H1 (cell line): ENCODE results near the gene UBE2D3. TPM values are rescaled to one million over a fixed set of nuclear protein-coding genes. Genes with fewer than 3 reads are reported as not detected.

Experiments used
- CTCF ChIA-PET: fragments of 300-600 bp; sonication (Branson Sonifier 250); formaldehyde crosslinking; loops from one replicate; lab custom pipeline; 2021; ENCODE audit not compliant: partially characterized antibody; lab: Charles Lee
- POLR2A ChIA-PET: fragments of 300-600 bp; sonication (Branson Sonifier 250); formaldehyde crosslinking; loops from one replicate; lab custom pipeline; 2021; ENCODE audit warnings: inconsistent platforms; ENCODE audit not compliant: partially characterized antibody; lab: Charles Lee
- DNase-seq, 2 experiments: peaks; one replicate each; pipeline versions ENCODE4 v3.0.0 to v3.0.0-alpha.2; 2010 to 2022; ENCODE audit warnings: low spot score in 2 of 2, low read depth in 1 of 2, mixed read lengths in 1 of 2
- FAIRE-seq: peaks from 2 replicates; lab custom pipeline; 2011; peaks lifted over from hg19 to GRCh38; lab: Jason Lieb, UNC
- H2AFZ ChIP-seq: 2 replicates; pipeline ENCODE4 v1.8.1; 2012; ENCODE audit warnings: low read length, inconsistent platforms
- H2AK5ac ChIP-seq: 2 replicates; pipeline ENCODE4 v1.6.1; 2013; ENCODE audit warnings: low read depth, low read length
- H2BK120ac ChIP-seq: replicated peaks from 2 replicates; pipeline ENCODE3; 2013; ENCODE audit warnings: low read depth, low read length, inconsistent platforms
- H2BK12ac ChIP-seq: 2 replicates; pipeline ENCODE4 v1.6.1; 2013; ENCODE audit warnings: low read depth, low read length
- H2BK15ac ChIP-seq: 2 replicates; pipeline ENCODE4 v1.6.1; 2013; ENCODE audit warnings: low read length
- H2BK20ac ChIP-seq: 2 replicates; pipeline ENCODE4 v1.6.1; 2013; ENCODE audit warnings: low read length
- H2BK5ac ChIP-seq: 2 replicates; pipeline ENCODE4 v1.6.1; 2013; ENCODE audit warnings: low read depth, low read length
- H3K14ac ChIP-seq: 2 replicates; pipeline ENCODE4 v1.6.1; 2013; ENCODE audit warnings: inconsistent platforms; ENCODE audit not compliant: insufficient read length
- H3K18ac ChIP-seq: 2 replicates; pipeline ENCODE4 v1.6.1; 2013; ENCODE audit warnings: low read length; ENCODE audit errors: extremely low read depth
- H3K23ac ChIP-seq: 2 replicates; pipeline ENCODE4 v1.6.1; 2013; ENCODE audit warnings: inconsistent platforms; ENCODE audit not compliant: insufficient read length
- H3K23me2 ChIP-seq: 2 replicates; pipeline ENCODE4 v1.6.1; 2013; ENCODE audit warnings: low read depth, low read length
- H3K27ac ChIP-seq: 2 replicates; pipeline ENCODE4 v1.6.1; 2011; ENCODE audit warnings: low read depth, low read length, inconsistent platforms
- H3K27me3 ChIP-seq, 4 experiments: replicated peaks in 1 of 4; 1 replicate in 1 of 4; 2 replicates in 3 of 4; pipeline versions ENCODE4 v1.6.1 to v1.8.1; 2011 to 2013; ENCODE audit warnings: low read length in 3 of 4, mild to moderate bottlenecking in 3 of 4, inconsistent platforms in 2 of 4, mixed read lengths in 2 of 4, moderate library complexity in 1 of 4; ENCODE audit not compliant: control insufficient read depth in 3 of 4, insufficient read depth in 3 of 4; ENCODE audit errors: extremely low read depth in 1 of 4
- H3K36me3 ChIP-seq, 4 experiments: 2 replicates each; pipeline versions ENCODE4 v1.6.1 to v1.8.1; 2011 to 2013; ENCODE audit warnings: mild to moderate bottlenecking in 4 of 4, low read length in 3 of 4, moderate library complexity in 2 of 4, control low read depth in 1 of 4, inconsistent platforms in 1 of 4; ENCODE audit not compliant: insufficient read depth in 4 of 4, control insufficient read depth in 2 of 4
- H3K4ac ChIP-seq: replicated peaks from 2 replicates; pipeline ENCODE3; 2013; ENCODE audit warnings: low read length, low read depth, mixed read lengths, inconsistent platforms; ENCODE audit not compliant: insufficient read length
- H3K4me1 ChIP-seq, 4 experiments: replicated peaks in 1 of 4; 1 replicate in 1 of 4; 2 replicates in 3 of 4; pipeline versions ENCODE4 v1.6.1 to v1.8.1; 2011 to 2013; ENCODE audit warnings: low read length in 3 of 4, inconsistent platforms in 2 of 4, mixed read lengths in 1 of 4; ENCODE audit not compliant: insufficient read depth in 4 of 4, control insufficient read depth in 3 of 4
- H3K4me2 ChIP-seq, 2 experiments: 2 replicates each; pipeline versions ENCODE4 v1.6.1 to v1.8.1; 2011 to 2013; ENCODE audit warnings: low read depth in 2 of 2, low read length in 2 of 2, control low read depth in 1 of 2, inconsistent platforms in 1 of 2, mild to moderate bottlenecking in 1 of 2; ENCODE audit not compliant: insufficient read depth in 1 of 2
- H3K4me3 ChIP-seq, 4 experiments: fragments of 200-600, 300-600 bp in 1 of 4; sonication (generic), shearing (Covaris generic), sonication (Bioruptor Twin) in 1 of 4; 2 replicates each; pipeline versions ENCODE4 v1.5.1 to v1.8.1; 2011 to 2016; ENCODE audit warnings: low read length in 4 of 4, low read depth in 3 of 4, control low read depth in 2 of 4, inconsistent platforms in 2 of 4, mild to moderate bottlenecking in 2 of 4, mixed read lengths in 1 of 4, moderate library complexity in 1 of 4; ENCODE audit not compliant: insufficient read depth in 2 of 4; ENCODE audit errors: extremely low read depth in 1 of 4
- H3K56ac ChIP-seq: replicated peaks from 2 replicates; pipeline ENCODE3; 2013; ENCODE audit warnings: low read depth, mild to moderate bottlenecking, mixed read lengths, low read length, inconsistent platforms; ENCODE audit not compliant: insufficient read length
- H3K79me1 ChIP-seq: 2 replicates; pipeline ENCODE4 v1.6.1; 2013; ENCODE audit warnings: low read depth, low read length, control low read depth
- H3K79me2 ChIP-seq, 2 experiments: 2 replicates each; pipeline versions ENCODE4 v1.6.1 to v1.8.1; 2012 to 2013; ENCODE audit warnings: low read length in 2 of 2, mild to moderate bottlenecking in 2 of 2, inconsistent platforms in 1 of 2; ENCODE audit not compliant: insufficient read depth in 2 of 2, control insufficient read depth in 1 of 2
- H3K9ac ChIP-seq, 4 experiments: replicated peaks in 1 of 4; 1 replicate in 1 of 4; 2 replicates in 3 of 4; pipeline versions ENCODE4 v1.6.1 to v1.8.1; 2011 to 2013; ENCODE audit warnings: low read depth in 3 of 4, low read length in 3 of 4, control low read depth in 2 of 4, mild to moderate bottlenecking in 2 of 4, moderate library complexity in 2 of 4, inconsistent platforms in 1 of 4; ENCODE audit errors: extremely low read depth in 1 of 4
- H3K9me3 ChIP-seq, 2 experiments: 2 replicates each; pipeline versions ENCODE4 v1.6.1 to v1.8.1; 2012 to 2013; ENCODE audit warnings: mild to moderate bottlenecking in 2 of 2, moderate library complexity in 2 of 2, control low read depth in 1 of 2, inconsistent platforms in 1 of 2, low read depth in 1 of 2, low read length in 1 of 2, mixed read lengths in 1 of 2; ENCODE audit not compliant: insufficient read depth in 2 of 2
- H4K20me1 ChIP-seq, 2 experiments: replicated peaks in 1 of 2; 2 replicates each; pipeline versions ENCODE3 to v1.8.1; 2011 to 2013; ENCODE audit warnings: inconsistent platforms in 2 of 2, low read length in 2 of 2, mild to moderate bottlenecking in 1 of 2; ENCODE audit not compliant: insufficient read depth in 2 of 2, control insufficient read depth in 1 of 2
- H4K5ac ChIP-seq: 2 replicates; pipeline ENCODE4 v1.6.1; 2013; ENCODE audit warnings: low read length, low read depth, mixed read lengths, inconsistent platforms; ENCODE audit not compliant: insufficient read length
- H4K8ac ChIP-seq: 2 replicates; pipeline ENCODE4 v1.8.0; 2013; ENCODE audit warnings: mild to moderate bottlenecking, moderate library complexity, low read length, inconsistent platforms; ENCODE audit not compliant: insufficient read depth; ENCODE audit errors: extremely low read depth
- H4K91ac ChIP-seq: replicated peaks from 2 replicates; pipeline ENCODE3; 2013; ENCODE audit warnings: low read length, mixed read lengths, inconsistent platforms; ENCODE audit not compliant: insufficient read length
- BCL11A ChIP-seq, 2 experiments: IDR thresholded peaks; one replicate each; pipeline ENCODE4 v1.6.1; 2011; ENCODE audit warnings: low read depth in 2 of 2, low read length in 2 of 2, mild to moderate bottlenecking in 2 of 2
- CEBPB ChIP-seq: IDR thresholded peaks from 2 replicates; pipeline ENCODE4 v1.6.1; 2012; ENCODE audit warnings: low read depth, low read length
- CREB1 ChIP-seq: IDR thresholded peaks from 2 replicates; pipeline ENCODE4 v1.6.1; 2012; ENCODE audit warnings: inconsistent platforms
- EGR1 ChIP-seq: IDR thresholded peaks from 2 replicates; pipeline ENCODE4 v1.6.1; 2011; ENCODE audit warnings: low read depth, low read length, borderline replicate concordance
- EP300 ChIP-seq, 2 experiments: IDR thresholded peaks; 1 replicate in 1 of 2; 2 replicates in 1 of 2; pipeline ENCODE4 v1.6.1; 2011 to 2012; ENCODE audit warnings: low read depth in 2 of 2, low read length in 2 of 2, mild to moderate bottlenecking in 2 of 2, borderline replicate concordance in 1 of 2, inconsistent platforms in 1 of 2, moderate library complexity in 1 of 2
- JUN ChIP-seq: IDR thresholded peaks from 2 replicates; pipeline ENCODE4 v1.6.1; 2011; ENCODE audit warnings: low read depth, mild to moderate bottlenecking, improper control_type of control experiment, low read length
- KDM4A ChIP-seq: IDR thresholded peaks from one replicate; pipeline ENCODE4 v1.7.1; 2012; ENCODE audit warnings: low read depth, mild to moderate bottlenecking, moderate library complexity, low read length, inconsistent platforms; ENCODE audit not compliant: severe bottlenecking
- NANOG ChIP-seq: IDR thresholded peaks from 2 replicates; pipeline ENCODE4 v1.6.1; 2011; ENCODE audit warnings: low read length, low read depth, mild to moderate bottlenecking, inconsistent platforms; ENCODE audit not compliant: insufficient read depth, poor library complexity, severe bottlenecking
- RFX5 ChIP-seq: IDR thresholded peaks from 2 replicates; pipeline ENCODE4 v1.6.1; 2011; ENCODE audit warnings: low read depth, low read length, improper control_type of control experiment, borderline replicate concordance
- SIX5 ChIP-seq: IDR thresholded peaks from 2 replicates; pipeline ENCODE4 v1.6.1; 2011; ENCODE audit warnings: mild to moderate bottlenecking, low read depth, low read length
- SP1 ChIP-seq: IDR thresholded peaks from 2 replicates; pipeline ENCODE4 v1.6.1; 2011; ENCODE audit warnings: low read depth, low read length
- SUZ12 ChIP-seq: fragments of 200-600 bp; sonication (generic); IDR thresholded peaks from 2 replicates; pipeline ENCODE4 v1.6.1; 2012; ENCODE audit warnings: mild to moderate bottlenecking, inconsistent platforms, low read length, moderate library complexity, mixed read lengths
- WGBS, 2 experiments: shearing (Covaris generic) in 1 of 2; methylation state at CpG; one replicate each; pipeline versions ENCODE4 v1.1.6 to v1.1.7; 2013 to 2015; ENCODE audit warnings: low lambda C conversion rate in 2 of 2, mixed read lengths in 2 of 2, inconsistent platforms in 1 of 2, low coverage in 1 of 2, missing lambda C conversion rate in 1 of 2; ENCODE audit not compliant: insufficient replicate concordance in 2 of 2, insufficient coverage in 1 of 2, insufficient read length in 1 of 2; ENCODE audit errors: extremely low coverage in 1 of 2, missing lambda C conversion rate in 1 of 2; 5-methylcytosine and 5-hydroxymethylcytosine counted together
- polyA plus RNA-seq, 7 experiments: library from polyadenylated mRNA; depleted of rRNA in 3 of 7; stranded (reverse) in 5 of 7; unstranded in 2 of 7; fragments of >200 nt in 5 of 7; fragments of 200-250 nt in 2 of 7; gene quantifications; 1 replicate in 5 of 7; 2 replicates in 1 of 7; 4 replicates in 1 of 7; pipeline versions ENCODE4 v1.2.1 to v1.2.3, GENCODE V29; 2011 to 2013; ENCODE audit warnings: missing spikeins in 2 of 7, mixed read lengths in 2 of 7
- total RNA-seq: library from RNA; stranded (reverse); fragmentation: NEBNext Ultra II Directional; extraction: Animal tissue kit (Norgen Biotek cat#: 25700); gene quantifications from 2 replicates; pipeline ENCODE4 v1.2.1, GENCODE V29; 2021
- TF ChIP-seq, protein P1 (sequence below): IDR thresholded peaks from 2 replicates; pipeline ENCODE4 v1.6.1; 2011; ENCODE audit warnings: low read depth, mild to moderate bottlenecking, low read length; ENCODE audit not compliant: insufficient read depth
- TF ChIP-seq, protein P2 (sequence below): IDR thresholded peaks from 2 replicates; pipeline ENCODE4 v1.6.1; 2012; ENCODE audit warnings: inconsistent platforms

UBE2D3 gene
- total and polyA plus RNA-seq, 2 of the 8 experiments (the other 6 are each of a cell fraction or from before 2014, with no cell fraction given) = 396 to 544 TPM

GRCh38 chr4:102754044-102754443 is 73.3 kb downstream of the UBE2D3 start:
- H3K79me1 ChIP-seq = peaks cover 11% of the 10 kb centered on the region
- H2AFZ ChIP-seq = no peak overlapping the region
- H3K36me3 ChIP-seq = peaks cover 0 to 9% (median 4%) of the 10 kb centered on the region in 4 experiments; a peak in 4 of 8 replicates
- no peak overlapping the region for H2BK20ac ChIP-seq
- H3K27ac ChIP-seq = no peak overlapping the region
- H3K79me2 ChIP-seq = peaks cover 0 to 46% of the 10 kb centered on the region in 2 experiments; a peak in 2 of 4 replicates
- H4K91ac ChIP-seq = no peak overlapping the region
- 90% methylated on average over 2 of the region's 2 CpGs; no CpG with 5 or more reads in 1 of the 2 experiments for WGBS, 2 experiments
- no peak overlapping the region for H2BK5ac ChIP-seq
- no peak overlapping the region for H4K5ac ChIP-seq
- H3K4ac ChIP-seq = no peak overlapping the region
- H3K23ac ChIP-seq = no peak overlapping the region
- no peak overlapping the region for H3K18ac ChIP-seq
- H3K4me1 ChIP-seq = no peaks in the 10 kb centered on the region
- no peak overlapping the region for H3K4me3 ChIP-seq
- no peaks in the 10 kb centered on the region for H3K27me3 ChIP-seq
- no peak overlapping the region for H2BK15ac ChIP-seq
- no peak overlapping the region for H3K9ac ChIP-seq
- H2BK12ac ChIP-seq = no peak overlapping the region
- no peak for DNase-seq
- H3K4me2 ChIP-seq = no peak overlapping the region
- no peaks in the 10 kb centered on the region for H3K9me3 ChIP-seq
- no peaks in the 10 kb centered on the region for H3K23me2 ChIP-seq
- H2BK120ac ChIP-seq = no peak overlapping the region
- FAIRE-seq = no peak
- ChIA-PET POLR2A (no interaction called here), CTCF (interaction anchor here (2.9 kb wide), 1 partner anchor 24 kb away, joined by 10 read pairs; no protein-coding TSS in a partner anchor)
- H2AK5ac ChIP-seq = no peak overlapping the region
- no peak overlapping the region for H3K14ac ChIP-seq
- H3K56ac ChIP-seq = no peak overlapping the region
- no peak overlapping the region for H4K8ac ChIP-seq
- peaks cover 0 to 3% of the 10 kb centered on the region in 2 experiments for H4K20me1 ChIP-seq
- TF ChIP-seq RFX5 (no peak), EP300 (IDR thresholded peaks at IDR 0.05; ENCODE audit: borderline replicate concordance in 1 of 2, low read depth in 2 of 2, low read length in 2 of 2) (no peak), CEBPB (no peak), KDM4A (no peak), NANOG (no peak), BCL11A (IDR thresholded peaks at IDR 0.05; ENCODE audit: low read depth in 2 of 2, low read length in 2 of 2) (no peak), SIX5 (no peak), CREB1 (no peak), SUZ12 (no peak), EGR1 (no peak), SP1 (no peak), JUN (no peak)
- TF ChIP-seq, protein P1, sequence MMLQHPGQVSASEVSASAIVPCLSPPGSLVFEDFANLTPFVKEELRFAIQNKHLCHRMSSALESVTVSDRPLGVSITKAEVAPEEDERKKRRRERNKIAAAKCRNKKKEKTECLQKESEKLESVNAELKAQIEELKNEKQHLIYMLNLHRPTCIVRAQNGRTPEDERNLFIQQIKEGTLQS = no peak
- TF ChIP-seq, protein P2, sequence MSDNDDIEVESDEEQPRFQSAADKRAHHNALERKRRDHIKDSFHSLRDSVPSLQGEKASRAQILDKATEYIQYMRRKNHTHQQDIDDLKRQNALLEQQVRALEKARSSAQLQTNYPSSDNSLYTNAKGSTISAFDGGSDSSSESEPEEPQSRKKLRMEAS = no peak
